ENCODE results near the gene RNF207.

The RNF207 gene

GRCh38 chr1:6223617-6224016, 17.7 kb downstream of the RNF207 start:
- Histone ChIP-seq H3K27ac (ENCODE audit: low read length) (no peak overlapping the region), H3K9ac (ENCODE audit: low read depth, low read length) (no peak overlapping the region), H3K36me3 (ENCODE audit: insufficient read depth, low read depth, low read length) (peaks cover 82% of the 10 kb centered on the region), H3K4me1 (ENCODE audit: insufficient read depth, low read length) (no peaks in the 10 kb centered on the region), H3K9me3 (ENCODE audit: insufficient read depth, low read depth, low read length) (no peaks in the 10 kb centered on the region), H3K4me3 (ENCODE audit: low read length) (no peak overlapping the region), H3K27me3 (ENCODE audit: insufficient read depth, low read length) (no peaks in the 10 kb centered on the region)

- Histone ChIP-seq H3K36me3 (ENCODE audit: insufficient read depth, low read depth, low read length) (peaks cover 90% of the 10 kb centered on the region), H3K9ac (ENCODE audit: low read depth, low read length) (no peak overlapping the region), H3K27ac (ENCODE audit: low read length) (no peak overlapping the region), H3K9me3 (ENCODE audit: insufficient read depth, low read depth, low read length) (no peaks in the 10 kb centered on the region), H3K27me3 (ENCODE audit: insufficient read depth, low read length) (no peaks in the 10 kb centered on the region), H3K4me1 (ENCODE audit: insufficient read depth, low read length) (no peaks in the 10 kb centered on the region), H3K4me3 (ENCODE audit: low read length) (no peak overlapping the region)
These were observed 18.8 kb downstream of the RNF207 start for GRCh38 chr1:6224718-6225117.

- peaks cover 94% of the 10 kb centered on the region for H3K36me3 ChIP-seq (ENCODE audit: insufficient read depth, low read depth, low read length)
- no peak overlapping the region for H3K4me3 ChIP-seq (ENCODE audit: low read length)
- H3K27me3 ChIP-seq (ENCODE audit: insufficient read depth, low read length), result no peaks in the 10 kb centered on the region
- H3K27ac ChIP-seq (ENCODE audit: low read length), result no peak overlapping the region
- H3K9ac ChIP-seq (ENCODE audit: low read depth, low read length), result no peak overlapping the region
- no peaks in the 10 kb centered on the region for H3K4me1 ChIP-seq (ENCODE audit: insufficient read depth, low read length)
- H3K9me3 ChIP-seq (ENCODE audit: insufficient read depth, low read depth, low read length), result no peaks in the 10 kb centered on the region
These were observed 19.7 kb downstream of the RNF207 start for GRCh38 chr1:6225651-6226050.

- H3K9ac ChIP-seq (ENCODE audit: low read depth, low read length), result peak overlapping the region; percentile 32; the same call in 1 of the 2 replicates
- H3K27me3 ChIP-seq (ENCODE audit: insufficient read depth, low read length), result no peaks in the 10 kb centered on the region
- no peaks in the 10 kb centered on the region for H3K9me3 ChIP-seq (ENCODE audit: insufficient read depth, low read depth, low read length)
- no peak overlapping the region for H3K4me3 ChIP-seq (ENCODE audit: low read length)
- peaks cover 57% of the 10 kb centered on the region for H3K36me3 ChIP-seq (ENCODE audit: insufficient read depth, low read depth, low read length)
- H3K27ac ChIP-seq (ENCODE audit: low read length), result no peak overlapping the region
- H3K4me1 ChIP-seq (ENCODE audit: insufficient read depth, low read length), result peaks cover 10% of the 10 kb centered on the region; the same call in 1 of the 2 replicates
These were observed 27.5 kb downstream of the RNF207 start for GRCh38 chr1:6233376-6233775.

- H3K27ac ChIP-seq (ENCODE audit: low read length), result no peak overlapping the region
- H3K9me3 ChIP-seq (ENCODE audit: insufficient read depth, low read depth, low read length), result no peaks in the 10 kb centered on the region
- H3K4me1 ChIP-seq (ENCODE audit: insufficient read depth, low read length), result peaks cover 18% of the 10 kb centered on the region; the same call in 1 of the 2 replicates
- H3K27me3 ChIP-seq (ENCODE audit: insufficient read depth, low read length), result no peaks in the 10 kb centered on the region
- H3K9ac ChIP-seq (ENCODE audit: low read depth, low read length), result peak overlapping the region; percentile 94
- H3K4me3 ChIP-seq (ENCODE audit: low read length), result peak overlapping the region; percentile 88
- peaks cover 46% of the 10 kb centered on the region for H3K36me3 ChIP-seq (ENCODE audit: insufficient read depth, low read depth, low read length)
These were observed 28.8 kb downstream of the RNF207 start for GRCh38 chr1:6234502-6235295.

- Histone ChIP-seq H3K27ac (ENCODE audit: low read length) (no peak overlapping the region), H3K27me3 (ENCODE audit: insufficient read depth, low read length) (peaks cover 3% of the 10 kb centered on the region), H3K36me3 (ENCODE audit: insufficient read depth, low read depth, low read length) (peaks cover 40% of the 10 kb centered on the region), H3K9ac (ENCODE audit: low read depth, low read length) (peak overlapping the region; percentile 94), H3K4me3 (ENCODE audit: low read length) (peak overlapping the region; percentile 88), H3K4me1 (ENCODE audit: insufficient read depth, low read length) (peaks cover 24% of the 10 kb centered on the region; the same call in 1 of the 2 replicates), H3K9me3 (ENCODE audit: insufficient read depth, low read depth, low read length) (no peaks in the 10 kb centered on the region)
These were observed 29.4 kb downstream of the RNF207 start for GRCh38 chr1:6235296-6235677.

- H3K4me3 ChIP-seq (ENCODE audit: low read length), result no peak overlapping the region
- peaks cover 22% of the 10 kb centered on the region for H3K36me3 ChIP-seq (ENCODE audit: insufficient read depth, low read depth, low read length)
- H3K9me3 ChIP-seq (ENCODE audit: insufficient read depth, low read depth, low read length), result no peaks in the 10 kb centered on the region
- H3K9ac ChIP-seq (ENCODE audit: low read depth, low read length), result no peak overlapping the region
- peaks cover 15% of the 10 kb centered on the region for H3K27me3 ChIP-seq (ENCODE audit: insufficient read depth, low read length)
- no peak overlapping the region for H3K27ac ChIP-seq (ENCODE audit: low read length)
- H3K4me1 ChIP-seq (ENCODE audit: insufficient read depth, low read length), result peaks cover 36% of the 10 kb centered on the region
These were observed 31.2 kb downstream of the RNF207 start for GRCh38 chr1:6237093-6237492.

GRCh38 chr1:6239213-6239752, 33.4 kb downstream of the RNF207 start:
- peak overlapping the region; percentile 88 for H3K9ac ChIP-seq (ENCODE audit: low read depth, low read length)

GRCh38 chr1:6239950-6240768, 34.2 kb downstream of the RNF207 start:
- H3K4me3 ChIP-seq (ENCODE audit: low read length), result peak overlapping the region; percentile 64; the same call in 1 of the 2 replicates
- H3K9me3 ChIP-seq (ENCODE audit: insufficient read depth, low read depth, low read length), result no peaks in the 10 kb centered on the region
- no peaks in the 10 kb centered on the region for H3K36me3 ChIP-seq (ENCODE audit: insufficient read depth, low read depth, low read length)
- peak overlapping the region; percentile 88 for H3K9ac ChIP-seq (ENCODE audit: low read depth, low read length)
- H3K27me3 ChIP-seq (ENCODE audit: insufficient read depth, low read length), result peaks cover 37% of the 10 kb centered on the region
- peaks cover 41% of the 10 kb centered on the region for H3K4me1 ChIP-seq (ENCODE audit: insufficient read depth, low read length)
- peak overlapping the region; percentile 99 for H3K27ac ChIP-seq (ENCODE audit: low read length)

More at GRCh38 chr1:6239213-6239752, 33.4 kb downstream of the RNF207 start:
- H3K27ac ChIP-seq (ENCODE audit: low read length), result peak overlapping the region; percentile 99
- H3K4me1 ChIP-seq (ENCODE audit: insufficient read depth, low read length), result peaks cover 46% of the 10 kb centered on the region
- peaks cover 32% of the 10 kb centered on the region for H3K27me3 ChIP-seq (ENCODE audit: insufficient read depth, low read length)
- H3K36me3 ChIP-seq (ENCODE audit: insufficient read depth, low read depth, low read length), result peaks cover 2% of the 10 kb centered on the region; the same call in 1 of the 2 replicates
- H3K9me3 ChIP-seq (ENCODE audit: insufficient read depth, low read depth, low read length), result no peaks in the 10 kb centered on the region
- H3K4me3 ChIP-seq (ENCODE audit: low read length), result peak overlapping the region; percentile 64

- Histone ChIP-seq H3K9ac (ENCODE audit: low read depth, low read length) (peak overlapping the region; percentile 88; the same call in 1 of the 2 replicates), H3K4me1 (ENCODE audit: insufficient read depth, low read length) (peaks cover 41% of the 10 kb centered on the region), H3K27ac (ENCODE audit: low read length) (peak overlapping the region; percentile 52), H3K27me3 (ENCODE audit: insufficient read depth, low read length) (peaks cover 40% of the 10 kb centered on the region), H3K4me3 (ENCODE audit: low read length) (peak overlapping the region; percentile 43), H3K36me3 (ENCODE audit: insufficient read depth, low read depth, low read length) (no peaks in the 10 kb centered on the region), H3K9me3 (ENCODE audit: insufficient read depth, low read depth, low read length) (no peaks in the 10 kb centered on the region)
These were observed 35.4 kb downstream of the RNF207 start for GRCh38 chr1:6241107-6241886.
